ENCODE results near the gene GMPPA.

The GMPPA gene

GRCh38 chr2:219540784-219541504 lies 42.3 kb downstream of the GMPPA start:
- DNase-seq (ENCODE audit: low read depth in 2 of 2) = no peak

- peak; percentile 67 to 68 for DNase-seq (ENCODE audit: low read depth in 2 of 2)
These were observed 43.0 kb downstream of the GMPPA start for GRCh38 chr2:219541611-219542180.

- DNase-seq (ENCODE audit: low read depth in 2 of 2) = peak in 1 of 2 donors; percentile 10
These were observed 44.4 kb downstream of the GMPPA start for GRCh38 chr2:219542931-219543595.

GRCh38 chr2:219543596-219544358 lies 45.1 kb downstream of the GMPPA start, which contains the start of the genes CHPF and TMEM198:
TSS of gene CHPF (minus strand) at chr2:219543809. CDS start at chr2:219543538, 271 bp downstream.
TSS of gene TMEM198 (plus strand) at chr2:219544028. CDS start at chr2:219544728, 700 bp downstream.
- DNase-seq (ENCODE audit: low read depth in 2 of 2) = peak; percentile 79 to 85

DNA sequence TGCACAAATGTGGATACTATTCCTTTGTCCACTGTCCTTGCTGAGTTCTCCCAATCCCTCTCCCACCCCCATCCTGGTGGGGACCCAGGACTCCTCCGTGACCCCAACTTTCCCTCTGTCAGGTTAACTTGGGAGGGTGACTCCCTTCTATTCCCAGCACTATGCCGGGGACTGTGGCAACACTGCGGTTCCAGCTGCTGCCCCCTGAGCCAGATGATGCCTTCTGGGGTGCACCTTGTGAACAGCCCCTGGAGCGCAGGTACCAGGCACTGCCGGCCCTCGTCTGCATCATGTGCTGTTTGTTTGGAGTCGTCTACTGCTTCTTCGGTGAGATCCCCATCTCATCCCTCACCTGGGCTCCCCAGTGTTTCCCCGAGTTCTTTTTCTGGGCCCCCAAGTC lies 45.9 kb downstream of the GMPPA start:
- no peak for DNase-seq (ENCODE audit: low read depth in 2 of 2)

DNA sequence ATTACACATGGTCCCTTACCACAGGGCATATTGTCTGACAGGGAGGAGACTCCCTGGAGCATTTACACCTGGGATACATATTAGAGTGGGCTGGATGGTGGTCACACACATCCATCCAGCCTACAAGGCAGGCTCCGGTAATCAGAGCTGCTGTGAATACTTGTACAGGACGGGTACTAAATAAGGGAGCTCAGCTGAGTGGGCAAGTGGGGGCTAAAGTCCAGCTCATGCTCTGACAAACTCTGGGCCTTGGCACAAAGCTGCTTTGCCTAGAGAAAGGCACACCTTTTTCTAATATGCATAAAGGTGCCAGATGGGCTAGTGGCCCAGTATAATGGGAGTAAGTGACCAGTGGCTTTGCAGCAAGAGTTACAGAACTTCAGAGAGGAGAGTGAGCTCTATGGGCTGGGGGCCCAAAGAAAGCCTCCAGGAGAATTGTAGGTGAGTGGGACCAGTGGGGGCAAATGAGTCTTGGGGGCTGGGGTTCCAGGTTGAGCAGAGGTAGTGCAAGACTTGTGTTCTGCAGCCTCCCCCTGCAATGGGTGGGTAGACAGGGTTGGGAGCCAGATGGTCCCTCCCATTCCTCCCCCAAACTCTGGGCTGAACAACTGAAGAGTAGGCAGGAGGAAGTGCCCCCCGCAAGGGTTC lies 46.7 kb downstream of the GMPPA start:
- no peak for DNase-seq (ENCODE audit: low read depth in 2 of 2)

DNA sequence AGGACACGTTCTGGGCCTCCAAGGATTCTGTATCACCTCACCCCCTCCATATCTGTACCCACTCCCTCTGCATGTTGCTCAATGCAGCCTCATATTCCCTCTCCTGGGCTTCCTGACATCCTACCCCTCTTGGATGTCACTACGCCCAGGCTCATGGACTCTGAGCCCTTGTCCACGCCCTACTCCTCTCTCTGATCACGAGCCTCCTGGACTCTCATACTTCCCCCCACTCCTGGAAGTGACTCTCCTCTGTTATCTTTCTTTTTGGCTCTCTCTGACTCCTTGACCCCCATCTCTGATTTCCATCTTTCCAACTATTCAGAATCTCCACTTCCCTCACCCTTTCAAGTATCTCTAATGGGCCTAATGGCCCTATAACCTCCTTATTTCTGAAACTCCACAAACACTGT lies 47.3 kb downstream of the GMPPA start:
- no peak for DNase-seq (ENCODE audit: low read depth in 2 of 2)

DNA sequence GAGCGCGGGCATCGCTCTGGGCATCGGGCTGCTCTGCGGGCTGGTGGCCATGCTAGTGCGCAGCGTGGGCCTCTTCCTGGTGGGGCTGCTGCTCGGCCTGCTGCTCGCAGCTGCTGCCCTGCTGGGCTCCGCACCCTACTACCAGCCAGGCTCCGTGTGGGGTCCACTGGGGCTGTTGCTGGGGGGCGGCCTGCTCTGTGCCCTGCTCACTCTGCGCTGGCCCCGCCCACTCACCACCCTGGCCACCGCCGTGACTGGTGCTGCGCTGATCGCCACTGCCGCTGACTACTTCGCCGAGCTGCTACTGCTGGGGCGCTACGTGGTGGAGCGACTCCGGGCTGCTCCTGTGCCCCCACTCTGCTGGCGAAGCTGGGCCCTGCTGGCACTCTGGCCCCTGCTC lies 48.9 kb downstream of the GMPPA start:
- DNase-seq (ENCODE audit: low read depth in 2 of 2) = no peak

DNA sequence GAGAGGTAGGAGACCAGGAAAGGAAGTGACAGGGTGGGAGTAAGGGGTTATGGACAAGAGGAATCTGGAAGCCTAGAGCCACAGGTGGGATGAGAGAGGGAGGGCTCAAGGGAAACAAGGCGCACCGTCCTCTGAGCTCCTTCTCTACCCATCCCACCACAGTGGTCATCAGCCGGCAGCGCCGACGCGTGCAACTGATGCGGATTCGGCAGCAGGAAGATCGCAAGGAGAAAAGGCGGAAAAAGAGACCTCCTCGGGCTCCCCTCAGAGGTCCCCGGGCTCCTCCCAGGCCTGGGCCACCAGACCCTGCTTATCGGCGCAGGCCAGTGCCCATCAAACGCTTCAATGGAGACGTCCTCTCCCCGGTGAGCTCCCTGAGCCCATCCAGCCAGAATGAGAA lies 50.3 kb downstream of the GMPPA start:
- no peak for DNase-seq (ENCODE audit: low read depth in 2 of 2)

DNA sequence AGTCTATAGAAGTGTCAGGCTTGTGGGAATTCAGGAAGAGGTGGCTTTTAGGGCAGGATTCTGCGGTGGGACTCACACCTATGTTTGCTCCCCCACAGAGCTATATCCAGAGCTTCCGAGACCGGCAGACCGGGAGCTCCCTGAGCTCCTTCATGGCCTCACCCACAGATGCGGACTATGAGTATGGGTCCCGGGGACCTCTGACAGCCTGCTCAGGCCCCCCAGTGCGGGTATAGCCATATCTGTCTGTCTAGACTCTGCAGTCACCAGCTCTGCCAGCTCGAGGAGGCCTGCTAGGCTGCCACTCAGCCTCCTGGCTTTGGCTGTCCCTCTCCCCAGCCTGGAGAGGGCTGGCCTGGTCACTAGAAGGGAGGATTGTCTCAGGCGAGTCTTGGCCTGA lies 50.9 kb downstream of the GMPPA start:
- no peak for DNase-seq (ENCODE audit: low read depth in 2 of 2)

GRCh38 chr2:219551441-219552381 lies 53.0 kb downstream of the GMPPA start:
- DNase-seq (ENCODE audit: low read depth in 2 of 2) = no peak

DNA sequence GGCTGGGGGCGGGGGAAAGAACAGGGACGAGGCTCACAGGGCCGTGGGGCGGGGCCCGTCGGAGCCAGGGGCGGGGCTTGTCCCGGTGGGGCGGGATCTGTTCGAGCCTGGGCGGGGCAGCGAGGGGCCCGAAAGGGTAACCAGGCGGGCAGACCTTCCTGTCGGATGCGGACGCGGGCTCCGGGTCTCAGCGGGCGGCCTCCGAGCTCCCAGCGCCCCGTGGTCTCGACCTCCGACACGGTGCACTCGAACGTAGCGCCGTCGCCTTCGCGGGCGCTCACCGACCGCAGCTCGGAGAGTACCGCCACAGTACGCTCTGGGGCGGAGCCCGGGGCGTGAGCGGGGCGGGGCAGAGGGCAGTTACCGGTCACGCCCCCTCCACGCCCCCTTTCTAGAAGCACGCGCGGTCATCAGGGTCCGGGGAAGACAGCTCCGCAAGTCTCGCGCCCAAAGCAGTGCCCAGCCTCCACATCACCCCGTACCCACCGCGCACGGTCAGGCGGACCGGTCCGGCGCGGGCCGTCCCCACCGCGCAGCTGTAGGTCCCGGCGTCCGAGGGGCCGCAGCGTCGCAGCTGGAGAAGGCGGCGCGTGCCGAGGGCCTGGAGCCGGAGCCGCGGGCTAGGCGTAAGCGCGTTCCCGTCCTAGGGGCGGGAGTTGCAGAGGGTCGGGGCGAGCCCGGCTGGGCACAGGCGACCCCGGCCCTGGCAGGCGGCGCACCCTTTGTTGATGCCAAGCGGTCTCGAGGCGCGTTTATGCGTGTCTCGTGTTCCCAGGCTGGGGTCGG lies 53.9 kb downstream of the GMPPA start:
- peak; percentile 51 to 59 for DNase-seq (ENCODE audit: low read depth in 2 of 2)

DNA sequence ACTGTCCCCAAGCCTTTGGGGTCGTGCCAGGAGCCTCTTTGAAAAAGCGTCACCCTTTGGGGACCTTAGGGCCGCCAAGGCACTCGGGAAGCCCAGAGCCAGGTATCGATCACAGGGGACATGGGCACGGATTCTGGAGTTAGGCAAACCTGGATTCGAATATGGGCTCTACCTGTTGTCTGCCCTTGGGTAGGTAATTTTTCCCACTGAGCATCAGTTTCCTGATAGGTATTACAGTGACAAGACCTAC lies 54.4 kb downstream of the GMPPA start:
- DNase-seq (ENCODE audit: low read depth in 2 of 2) = no peak

GRCh38 chr2:219553463-219553963 lies 54.8 kb downstream of the GMPPA start:
- DNase-seq (ENCODE audit: low read depth in 2 of 2) = no peak

GRCh38 chr2:219554350-219554749 lies 55.7 kb downstream of the GMPPA start:
- DNase-seq (ENCODE audit: low read depth in 2 of 2) = no peak

- DNase-seq (ENCODE audit: low read depth in 2 of 2) = no peak
These were observed 57.3 kb downstream of the GMPPA start for GRCh38 chr2:219555956-219556355.

DNA sequence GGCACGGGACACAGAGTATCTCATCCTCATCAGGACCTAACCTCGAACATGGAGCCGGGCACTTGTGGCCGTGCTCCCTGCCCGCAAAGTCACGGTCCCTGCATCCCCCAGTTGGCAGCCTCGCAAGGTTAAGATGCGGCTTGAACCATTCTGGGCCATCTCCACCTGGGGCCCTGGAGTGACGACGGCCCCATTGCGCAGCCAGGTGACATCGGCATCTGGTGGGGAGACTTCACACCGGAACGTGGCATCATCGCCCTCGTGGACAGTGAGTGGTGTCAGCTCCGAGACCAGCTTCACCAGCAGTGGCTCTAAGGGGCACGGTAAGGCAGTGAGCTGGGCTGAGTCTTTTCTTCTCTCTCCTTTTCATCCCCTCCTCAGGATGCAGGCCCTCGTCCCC lies 57.7 kb downstream of the GMPPA start:
- no peak for DNase-seq (ENCODE audit: low read depth in 2 of 2)
